ENCODE results near the gene PIK3R4.

The PIK3R4 gene

GRCh38 chr3:130783629-130784028 lies 37.0 kb upstream of the PIK3R4 start:
- H3K4me3 ChIP-seq = no peak overlapping the region
- DNase-seq (ENCODE audit: low spot score) = no peak
- no peak overlapping the region for H3K27ac ChIP-seq
- TF ChIP-seq CTCF (IDR thresholded peaks at IDR 0.05) = no peak

DNA sequence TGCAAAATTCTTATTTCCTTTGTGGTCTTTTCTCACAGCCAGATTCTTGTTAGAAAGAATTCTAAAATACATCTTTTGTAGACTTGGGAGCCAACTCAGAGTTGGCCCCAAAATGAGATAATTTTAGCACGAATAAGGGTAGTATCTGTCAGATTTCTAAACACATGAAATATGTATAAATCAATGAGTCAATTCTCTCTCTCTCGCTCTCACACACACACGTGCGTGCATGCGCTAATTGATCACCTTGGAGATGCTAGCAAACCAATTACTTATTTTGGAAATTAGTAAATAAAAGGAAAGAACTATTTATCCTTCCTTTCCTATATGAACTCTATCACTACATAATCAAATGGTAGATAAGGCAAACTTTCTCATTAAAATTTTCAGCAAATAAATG lies 32.9 kb upstream of the PIK3R4 start:
- no peak overlapping the region for H3K27ac ChIP-seq
- DNase-seq (ENCODE audit: low spot score) = no peak
- H3K4me3 ChIP-seq = no peak overlapping the region
- TF ChIP-seq CTCF (IDR thresholded peaks at IDR 0.05) = no peak

DNA sequence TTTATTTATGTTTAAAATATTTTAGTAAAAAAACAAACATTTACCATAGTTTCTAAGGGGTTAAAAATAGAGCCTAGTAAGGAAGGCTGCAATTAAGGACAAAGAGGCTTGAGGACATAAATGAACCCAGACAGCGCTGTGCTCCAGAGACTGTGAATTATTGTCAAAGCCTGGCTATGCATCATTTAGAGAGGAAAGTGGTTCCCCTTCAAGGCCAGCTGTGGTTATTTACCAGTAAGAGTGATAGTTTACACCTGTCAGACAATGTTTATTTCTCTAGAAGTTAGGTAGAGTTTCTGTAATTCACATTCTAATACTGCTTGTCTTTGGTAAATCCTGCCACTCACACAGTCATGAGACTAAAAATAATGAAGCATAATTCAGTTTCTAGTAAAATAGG lies 32.4 kb upstream of the PIK3R4 start:
- no peak for TF ChIP-seq CTCF (IDR thresholded peaks at IDR 0.05)
- Histone ChIP-seq H3K27ac (no peak overlapping the region), H3K4me3 (no peak overlapping the region)
- DNase-seq (ENCODE audit: low spot score) = no peak

DNA sequence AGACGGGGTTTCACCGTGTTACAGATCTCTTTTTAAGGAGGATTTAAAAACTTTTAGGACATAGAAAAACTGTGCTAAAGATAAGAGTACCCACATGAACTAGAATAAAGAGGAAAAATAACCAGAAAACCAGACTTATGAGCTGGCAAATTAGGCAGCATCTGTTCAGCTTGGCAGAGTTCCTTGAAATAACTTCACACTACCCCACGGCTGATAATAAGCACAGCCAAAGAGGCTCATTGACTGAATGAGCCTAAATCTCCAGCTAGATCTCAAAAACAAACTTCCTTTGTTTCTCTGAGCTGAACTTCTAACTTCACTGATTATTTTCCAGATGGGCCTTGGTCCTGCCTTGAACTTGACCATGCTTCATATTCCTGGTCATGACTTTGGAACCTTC lies 26.7 kb upstream of the PIK3R4 start:
- H3K4me3 ChIP-seq = no peak overlapping the region
- no peak for TF ChIP-seq CTCF (IDR thresholded peaks at IDR 0.05)
- no peak overlapping the region for H3K27ac ChIP-seq
- DNase-seq (ENCODE audit: low spot score) = no peak

DNA sequence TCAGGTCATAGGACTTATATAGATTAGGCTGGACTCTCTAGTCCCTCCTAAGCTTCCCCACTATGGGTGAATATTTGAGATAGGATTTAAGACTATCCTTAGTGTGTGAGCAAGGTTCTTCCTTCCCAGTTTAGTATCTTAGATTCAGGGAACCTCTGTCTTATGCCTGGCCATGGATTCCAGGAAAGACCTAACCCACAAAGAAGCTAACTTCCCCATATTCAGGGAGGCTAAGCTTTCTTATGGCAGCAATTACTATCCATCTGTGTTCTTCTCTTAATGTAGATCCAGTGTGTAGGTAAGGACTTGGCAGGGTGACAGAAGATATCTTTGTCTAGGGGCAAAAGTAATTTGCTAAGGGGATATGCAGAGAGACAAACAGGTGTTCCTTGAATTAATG lies 25.5 kb upstream of the PIK3R4 start:
- Histone ChIP-seq H3K27ac (no peak overlapping the region), H3K4me3 (no peak overlapping the region)
- TF ChIP-seq CTCF (IDR thresholded peaks at IDR 0.05) = no peak
- DNase-seq (ENCODE audit: low spot score) = no peak

DNA sequence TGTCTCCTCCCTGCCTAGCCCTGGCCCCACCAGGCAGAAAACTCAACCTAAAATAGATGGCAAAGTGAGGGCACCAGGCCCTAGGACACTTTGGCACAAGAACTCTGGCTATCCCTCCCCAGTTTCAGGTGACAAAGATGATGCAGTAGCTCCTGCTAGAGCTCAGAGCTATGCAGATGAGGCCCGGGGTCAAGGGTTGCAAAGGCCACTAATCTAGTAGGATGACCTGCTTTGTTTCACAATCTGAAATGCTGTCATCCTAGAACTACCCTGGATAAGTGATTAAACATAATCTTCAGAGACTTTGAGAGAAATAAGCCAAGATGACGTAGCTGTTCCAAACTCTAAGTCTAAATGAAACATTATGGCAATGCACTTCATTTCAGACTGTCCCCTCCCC lies 24.0 kb upstream of the PIK3R4 start:
- Histone ChIP-seq H3K27ac (no peak overlapping the region), H3K4me3 (no peak overlapping the region)
- DNase-seq (ENCODE audit: low spot score) = no peak
- no peak for TF ChIP-seq CTCF (IDR thresholded peaks at IDR 0.05)

GRCh38 chr3:130761730-130762311 lies 15.2 kb upstream of the PIK3R4 start:
- TF ChIP-seq CTCF (IDR thresholded peaks at IDR 0.05) = no peak

More at GRCh38 chr3:130761730-130762311, 15.2 kb upstream of the PIK3R4 start:
- H3K27ac ChIP-seq = no peak overlapping the region
- DNase-seq (ENCODE audit: low spot score) = no peak
- H3K4me3 ChIP-seq = no peak overlapping the region

Data from coronary artery (tissue), 2 donors.